ENCODE results near the gene FOXI2.

Gene FOXI2

GRCh38 chr10:127762925-127763324 lies 25.9 kb downstream of the FOXI2 start:
- Histone ChIP-seq H3K9me3 (no peaks in the 10 kb centered on the region), H3K4me1 (no peaks in the 10 kb centered on the region), H3K36me3 (replicated peaks) (no peaks in the 10 kb centered on the region), H3K27me3 (ENCODE audit: low read depth) (no peaks in the 10 kb centered on the region), H3K4me3 (no peak overlapping the region)
- DNase-seq (ENCODE audit: low spot score in 2 of 2): no peak
- in situ Hi-C loops (cut with MboI; ENCODE audit: low sequenced_read_pairs): no loop called here

- Histone ChIP-seq H3K4me1 (no peaks in the 10 kb centered on the region), H3K27me3 (ENCODE audit: low read depth) (no peaks in the 10 kb centered on the region), H3K9me3 (no peaks in the 10 kb centered on the region), H3K4me3 (no peak overlapping the region), H3K36me3 (replicated peaks) (no peaks in the 10 kb centered on the region)
- DNase-seq (ENCODE audit: low spot score in 2 of 2): no peak
- in situ Hi-C loops (cut with MboI; ENCODE audit: low sequenced_read_pairs): no loop called here
Observed at GRCh38 chr10:127774766-127775559, 38.0 kb downstream of the FOXI2 start.

GRCh38 chr10:127776816-127777215 lies 39.8 kb downstream of the FOXI2 start:
- no peaks in the 10 kb centered on the region for H3K4me1 ChIP-seq
- no peak overlapping the region for H3K4me3 ChIP-seq
- no peak for DNase-seq (ENCODE audit: low spot score in 2 of 2)
- in situ Hi-C loops (cut with MboI; ENCODE audit: low sequenced_read_pairs): no loop called here
- H3K27me3 ChIP-seq (ENCODE audit: low read depth): no peaks in the 10 kb centered on the region
- H3K9me3 ChIP-seq: no peaks in the 10 kb centered on the region
- no peaks in the 10 kb centered on the region for H3K36me3 ChIP-seq (replicated peaks)

- in situ Hi-C loops (cut with MboI; ENCODE audit: low sequenced_read_pairs): no loop called here
- Histone ChIP-seq H3K4me3 (no peak overlapping the region), H3K4me1 (no peaks in the 10 kb centered on the region), H3K27me3 (ENCODE audit: low read depth) (no peaks in the 10 kb centered on the region), H3K9me3 (no peaks in the 10 kb centered on the region), H3K36me3 (replicated peaks) (no peaks in the 10 kb centered on the region)
- DNase-seq (ENCODE audit: low spot score in 2 of 2): no peak
Observed at GRCh38 chr10:127781412-127781811, 44.4 kb downstream of the FOXI2 start.

- DNase-seq (ENCODE audit: low spot score in 2 of 2): no peak
- Histone ChIP-seq H3K4me1 (no peaks in the 10 kb centered on the region), H3K4me3 (no peak overlapping the region), H3K9me3 (no peaks in the 10 kb centered on the region), H3K36me3 (replicated peaks) (no peaks in the 10 kb centered on the region), H3K27me3 (ENCODE audit: low read depth) (peaks cover 5% of the 10 kb centered on the region; the same call in 1 of the 2 replicates)
- in situ Hi-C loops (cut with MboI; ENCODE audit: low sequenced_read_pairs): no loop called here
Observed at GRCh38 chr10:127787873-127788272, 50.9 kb downstream of the FOXI2 start.

- Histone ChIP-seq H3K36me3 (replicated peaks) (no peaks in the 10 kb centered on the region), H3K27me3 (ENCODE audit: low read depth) (peaks cover 5% of the 10 kb centered on the region; the same call in 1 of the 2 replicates), H3K4me3 (no peak overlapping the region), H3K4me1 (no peaks in the 10 kb centered on the region), H3K9me3 (no peaks in the 10 kb centered on the region)
- in situ Hi-C loops (cut with MboI; ENCODE audit: low sequenced_read_pairs): no loop called here
- no peak for DNase-seq (ENCODE audit: low spot score in 2 of 2)
Observed at GRCh38 chr10:127790066-127790624, 53.2 kb downstream of the FOXI2 start.
